ENCODE measurements around the gene MRS2. TPM values are rescaled to one million over a fixed set of nuclear protein-coding genes. Genes with fewer than 3 reads are reported as not detected.
"Not testable (repeated sequence)": the region's sequence is repeated elsewhere in the genome, so short reads cannot be mapped to it uniquely, and the experiment has no call there.

The MRS2 gene
- total RNA-seq, 2 donors from 2014 or later: 17.9 to 20.2 TPM

DNA sequence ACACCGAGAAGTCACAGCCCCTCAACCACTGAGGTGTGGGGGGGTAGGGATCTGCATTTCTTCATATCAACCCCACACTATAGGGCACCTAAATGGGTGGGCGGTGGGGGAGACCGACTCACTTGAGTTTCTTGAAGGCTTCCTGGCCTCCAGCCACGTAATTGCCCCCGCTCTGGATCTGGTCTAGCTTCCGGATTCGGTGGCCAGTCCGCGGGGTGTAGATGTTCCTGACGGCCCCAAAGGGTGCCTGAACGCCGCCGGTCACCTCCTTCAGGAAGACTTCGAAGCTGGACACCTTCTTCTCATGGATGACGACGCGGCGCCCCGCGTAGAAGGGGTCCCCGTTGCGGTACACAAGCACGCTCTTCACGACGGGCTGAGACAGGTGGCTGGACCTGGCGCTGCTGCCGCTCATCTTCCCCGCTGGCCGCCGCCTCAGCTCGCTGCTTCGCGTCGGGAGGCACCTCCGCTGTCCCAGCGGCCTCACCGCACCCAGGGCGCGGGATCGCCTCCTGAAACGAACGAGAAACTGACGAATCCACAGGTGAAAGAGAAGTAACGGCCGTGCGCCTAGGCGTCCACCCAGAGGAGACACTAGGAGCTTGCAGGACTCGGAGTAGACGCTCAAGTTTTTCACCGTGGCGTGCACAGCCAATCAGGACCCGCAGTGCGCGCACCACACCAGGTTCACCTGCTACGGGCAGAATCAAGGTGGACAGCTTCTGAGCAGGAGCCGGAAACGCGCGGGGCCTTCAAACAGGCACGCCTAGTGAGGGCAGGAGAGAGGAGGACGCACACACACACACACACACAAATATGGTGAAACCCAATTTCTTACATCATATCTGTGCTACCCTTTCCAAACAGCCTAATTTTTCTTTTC lies 45.2 kb upstream of the MRS2 start, which contains the start of gene DCDC2:
TSS of gene DCDC2 (minus strand) at position 724 of the 883 bp plus-strand sequence. CDS start at position 415, 309 bp downstream.
- Histone ChIP-seq H3K36me3 (no peaks in the 10 kb centered on the region), H3K9me3 (no peaks in the 10 kb centered on the region), H3K27ac (no peak within 1 kb of the TSS), H3K4me3 (peak within 1 kb of the TSS; percentile 61), H3K4me1 (ENCODE audit: control insufficient read depth in 1 of 2, low read depth in 2 of 2) (peaks cover 13 to 23% of the 10 kb centered on the region in 2 donors), H3K27me3 (replicated peaks; ENCODE audit: insufficient read depth) (no peaks in the 10 kb centered on the region)
- no peak for ATAC-seq (ENCODE audit: insufficient number of reproducible peaks, low FRiP score, low read depth)
- TF ChIP-seq, protein P1, sequence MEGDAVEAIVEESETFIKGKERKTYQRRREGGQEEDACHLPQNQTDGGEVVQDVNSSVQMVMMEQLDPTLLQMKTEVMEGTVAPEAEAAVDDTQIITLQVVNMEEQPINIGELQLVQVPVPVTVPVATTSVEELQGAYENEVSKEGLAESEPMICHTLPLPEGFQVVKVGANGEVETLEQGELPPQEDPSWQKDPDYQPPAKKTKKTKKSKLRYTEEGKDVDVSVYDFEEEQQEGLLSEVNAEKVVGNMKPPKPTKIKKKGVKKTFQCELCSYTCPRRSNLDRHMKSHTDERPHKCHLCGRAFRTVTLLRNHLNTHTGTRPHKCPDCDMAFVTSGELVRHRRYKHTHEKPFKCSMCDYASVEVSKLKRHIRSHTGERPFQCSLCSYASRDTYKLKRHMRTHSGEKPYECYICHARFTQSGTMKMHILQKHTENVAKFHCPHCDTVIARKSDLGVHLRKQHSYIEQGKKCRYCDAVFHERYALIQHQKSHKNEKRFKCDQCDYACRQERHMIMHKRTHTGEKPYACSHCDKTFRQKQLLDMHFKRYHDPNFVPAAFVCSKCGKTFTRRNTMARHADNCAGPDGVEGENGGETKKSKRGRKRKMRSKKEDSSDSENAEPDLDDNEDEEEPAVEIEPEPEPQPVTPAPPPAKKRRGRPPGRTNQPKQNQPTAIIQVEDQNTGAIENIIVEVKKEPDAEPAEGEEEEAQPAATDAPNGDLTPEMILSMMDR (IDR thresholded peaks at IDR 0.05): no peak
- no peak for DNase-seq (ENCODE audit: low spot score)

DNA sequence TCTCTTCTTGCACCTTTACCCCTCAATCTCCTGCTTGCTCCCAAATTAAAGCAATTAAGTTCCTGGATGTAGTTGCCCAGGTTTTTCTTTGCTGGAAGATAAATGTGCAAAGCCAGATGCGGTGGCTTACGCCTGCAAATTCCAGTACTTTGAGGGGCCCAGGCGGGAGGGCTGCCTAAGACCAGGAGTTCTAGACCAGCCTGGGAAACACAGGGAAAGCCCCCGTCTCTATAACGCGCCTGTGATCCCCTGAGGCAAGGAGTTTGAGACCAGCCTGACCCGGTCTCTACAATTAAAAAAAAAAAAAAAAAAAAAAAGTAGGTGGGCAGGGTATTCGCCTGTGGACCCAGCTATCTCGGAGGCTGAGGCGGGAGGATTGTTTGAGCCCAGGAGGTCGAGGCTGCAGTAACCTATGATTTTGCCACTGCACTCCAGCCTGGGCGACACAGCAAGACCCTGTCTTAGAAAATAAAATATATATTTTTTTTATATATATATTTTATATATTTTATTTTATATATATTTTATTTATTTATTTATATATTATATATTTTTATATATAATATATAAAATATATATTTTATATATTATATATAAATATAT lies 44.4 kb upstream of the MRS2 start:
- no peaks in the 10 kb centered on the region for H3K9me3 ChIP-seq
- peak overlapping the region; percentile 61 for H3K4me3 ChIP-seq
- DNase-seq (ENCODE audit: low spot score) (no peak), ATAC-seq (ENCODE audit: insufficient number of reproducible peaks, low FRiP score, low read depth) (no peak)
- no peak overlapping the region for H3K27ac ChIP-seq
- H3K27me3 ChIP-seq (replicated peaks; ENCODE audit: insufficient read depth): no peaks in the 10 kb centered on the region
- H3K4me1 ChIP-seq (ENCODE audit: control insufficient read depth in 1 of 2, low read depth in 2 of 2): peaks cover 13 to 23% of the 10 kb centered on the region in 2 donors
- TF ChIP-seq, protein P1 (IDR thresholded peaks at IDR 0.05): no peak
- no peaks in the 10 kb centered on the region for H3K36me3 ChIP-seq

DNA sequence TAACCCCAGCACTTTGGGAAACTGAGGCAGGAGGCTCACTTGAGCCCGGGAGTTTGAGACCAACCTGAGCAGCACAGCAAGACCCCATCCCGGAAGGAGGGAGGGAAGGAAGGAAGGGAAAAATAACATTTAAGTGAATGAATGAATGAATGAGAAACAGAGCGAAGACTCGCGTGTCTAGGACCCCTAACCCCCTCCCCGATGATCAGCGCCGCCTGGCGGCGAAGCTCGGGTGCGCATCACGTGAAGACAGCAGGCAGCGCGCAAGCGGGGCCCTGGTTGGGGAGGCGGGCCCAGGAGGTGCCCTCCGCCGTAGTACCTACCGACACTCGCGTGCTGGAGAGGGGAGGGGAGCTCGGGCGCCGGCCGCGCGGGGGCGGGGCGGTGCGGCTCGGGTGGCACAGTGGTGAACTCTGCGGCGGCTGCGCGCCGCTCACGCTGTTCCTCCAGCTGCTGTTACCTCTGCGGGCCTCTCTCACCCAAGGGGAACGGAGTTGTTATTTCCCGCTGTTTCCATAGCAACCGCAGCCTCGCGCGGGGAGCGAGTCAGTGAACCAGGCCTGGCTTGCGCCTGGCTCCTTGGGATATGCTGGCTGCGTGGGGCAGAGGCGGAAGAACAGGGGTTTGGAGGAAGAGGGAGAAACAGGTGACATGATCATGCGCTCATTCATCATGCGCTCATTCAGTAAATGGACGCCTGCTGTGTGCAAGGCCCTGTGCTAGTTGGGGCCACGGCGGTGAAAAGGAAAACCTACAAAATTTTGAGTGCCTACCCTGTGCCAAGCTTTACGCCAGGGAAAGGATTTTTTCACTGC lies 42.9 kb upstream of the MRS2 start:
- ATAC-seq (ENCODE audit: insufficient number of reproducible peaks, low FRiP score, low read depth) (peak; percentile 34), DNase-seq (ENCODE audit: low spot score) (peak; percentile 25)
- no peaks in the 10 kb centered on the region for H3K36me3 ChIP-seq
- TF ChIP-seq, protein P1 (IDR thresholded peaks at IDR 0.05): peak; percentile 64
- no peaks in the 10 kb centered on the region for H3K9me3 ChIP-seq
- no peaks in the 10 kb centered on the region for H3K27me3 ChIP-seq (replicated peaks; ENCODE audit: insufficient read depth)
- peaks cover 13 to 23% of the 10 kb centered on the region in 2 donors for H3K4me1 ChIP-seq (ENCODE audit: control insufficient read depth in 1 of 2, low read depth in 2 of 2)
- H3K4me3 ChIP-seq: peak overlapping the region; percentile 78
- no peak overlapping the region for H3K27ac ChIP-seq

DNA sequence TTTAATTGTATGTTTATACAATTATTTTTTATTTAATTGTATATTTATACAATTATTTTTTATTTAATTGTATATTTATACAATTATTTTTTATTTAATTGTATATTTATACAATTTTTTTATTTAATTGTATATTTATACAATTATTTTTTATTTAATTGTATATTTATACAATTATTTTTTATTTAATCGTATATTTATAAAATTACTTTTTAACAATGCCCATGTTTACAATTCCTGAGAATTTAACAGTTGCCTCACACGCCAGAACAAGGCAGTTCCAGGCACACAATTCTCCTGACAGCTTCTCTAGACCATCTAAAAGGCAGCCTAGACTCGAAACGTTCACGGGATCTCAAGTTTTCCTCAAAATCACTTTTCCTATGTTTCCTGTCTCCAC lies 40.4 kb upstream of the MRS2 start:
- not testable (repeated sequence) for DNase-seq (ENCODE audit: low spot score); ATAC-seq (ENCODE audit: insufficient number of reproducible peaks, low FRiP score, low read depth)

DNA sequence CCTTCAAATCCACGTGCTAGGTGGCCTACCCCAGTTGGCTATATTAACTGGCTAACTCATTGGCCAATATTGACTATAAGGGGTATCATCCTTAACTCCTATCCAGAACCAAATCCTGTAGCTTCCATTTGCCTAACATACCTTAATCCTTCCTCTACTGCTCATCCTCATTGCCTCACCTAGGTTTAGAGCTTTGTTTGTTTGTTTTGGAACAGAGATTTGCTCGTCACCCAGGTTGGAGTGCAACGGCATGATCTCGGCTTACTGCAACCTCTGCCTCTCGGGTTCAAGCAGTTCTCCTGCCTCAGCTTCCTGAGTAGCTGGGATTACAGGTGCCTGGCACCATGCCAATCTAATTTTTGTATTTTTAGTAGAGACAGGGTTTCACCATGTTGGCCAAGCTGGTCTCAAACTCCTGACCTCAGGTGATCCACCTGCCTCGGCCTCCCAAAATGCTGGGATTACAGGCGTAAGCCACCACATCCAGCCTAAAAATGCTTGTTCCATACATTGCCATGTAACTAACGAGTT lies 37.6 kb upstream of the MRS2 start:
- H3K27me3 ChIP-seq (replicated peaks; ENCODE audit: insufficient read depth); H3K9me3 ChIP-seq; ATAC-seq (ENCODE audit: insufficient number of reproducible peaks, low FRiP score, low read depth); H3K36me3 ChIP-seq; H3K4me1 ChIP-seq (ENCODE audit: control insufficient read depth in 1 of 2, low read depth in 2 of 2); DNase-seq (ENCODE audit: low spot score); H3K4me3 ChIP-seq; H3K27ac ChIP-seq: not testable (repeated sequence)

More for the DNA sequence above, 40.4 kb upstream of the MRS2 start:
- H3K27me3 ChIP-seq (replicated peaks; ENCODE audit: insufficient read depth); H3K27ac ChIP-seq; H3K9me3 ChIP-seq; H3K4me3 ChIP-seq; H3K36me3 ChIP-seq: not testable (repeated sequence)
- peaks cover 13 to 21% of the 10 kb centered on the region in 2 donors for H3K4me1 ChIP-seq (ENCODE audit: control insufficient read depth in 1 of 2, low read depth in 2 of 2)
